Fibroblast of the aortic adventitia (primary cell): Measurements from ENCODE around the gene RAB3A. TPM values are rescaled to one million over a fixed set of nuclear protein-coding genes. Genes with fewer than 3 reads are reported as not detected.

Experiments used
- DNase-seq: peaks from one replicate; pipeline ENCODE4 v3.0.0-alpha.2; 2010; ENCODE audit warnings: low read depth
- H3K4me3 ChIP-seq: 2 replicates; pipeline ENCODE4 v1.5.1; 2011; ENCODE audit warnings: low read depth, mild to moderate bottlenecking, control low read depth, low read length, moderate library complexity
- total RNA-seq: library from RNA; depleted of rRNA; stranded (reverse); fragments of >200 nt; gene quantifications from 2 replicates; pipeline ENCODE4 v1.2.3, GENCODE V29; 2012; ENCODE audit warnings: low replicate concordance
- TF ChIP-seq, protein P1 (sequence below): IDR thresholded peaks from 2 replicates; pipeline ENCODE4 v1.5.1; 2011; ENCODE audit warnings: mild to moderate bottlenecking, low read length, control low read depth, inconsistent platforms; ENCODE audit not compliant: insufficient read depth

RAB3A gene, protein sequence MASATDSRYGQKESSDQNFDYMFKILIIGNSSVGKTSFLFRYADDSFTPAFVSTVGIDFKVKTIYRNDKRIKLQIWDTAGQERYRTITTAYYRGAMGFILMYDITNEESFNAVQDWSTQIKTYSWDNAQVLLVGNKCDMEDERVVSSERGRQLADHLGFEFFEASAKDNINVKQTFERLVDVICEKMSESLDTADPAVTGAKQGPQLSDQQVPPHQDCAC
- total RNA-seq: 2.8 TPM in 1 of 2 replicates, not detected in the other

GRCh38 chr19:18203863-18204393, at the start of gene RAB3A:
Gene RAB3A, minus strand, starts transcription at chr19:18204042. Its CDS starts 1,302 bp downstream, at chr19:18202740.
- DNase-seq: peak; percentile 100

DNA sequence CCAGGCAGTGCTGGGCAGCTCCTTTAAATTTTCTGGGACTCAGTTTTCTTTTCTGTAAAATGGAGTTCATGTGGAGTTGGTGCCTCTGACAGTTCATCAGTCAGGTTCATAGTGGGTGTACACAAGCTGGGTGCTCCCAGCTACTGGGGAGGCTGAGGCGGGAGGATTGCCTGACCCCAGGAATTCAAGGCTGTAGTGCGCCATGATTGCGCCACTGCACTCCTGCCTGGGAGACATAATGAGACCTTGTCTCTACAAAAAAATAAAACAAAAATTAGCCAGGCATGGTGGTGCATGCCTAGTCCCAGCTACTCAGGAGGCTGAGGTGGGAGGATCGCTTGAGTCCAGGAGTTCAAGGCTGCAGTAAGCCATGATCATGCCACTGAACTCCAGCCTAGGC, 49.3 kb upstream of the RAB3A start:
- TF ChIP-seq, protein P1, sequence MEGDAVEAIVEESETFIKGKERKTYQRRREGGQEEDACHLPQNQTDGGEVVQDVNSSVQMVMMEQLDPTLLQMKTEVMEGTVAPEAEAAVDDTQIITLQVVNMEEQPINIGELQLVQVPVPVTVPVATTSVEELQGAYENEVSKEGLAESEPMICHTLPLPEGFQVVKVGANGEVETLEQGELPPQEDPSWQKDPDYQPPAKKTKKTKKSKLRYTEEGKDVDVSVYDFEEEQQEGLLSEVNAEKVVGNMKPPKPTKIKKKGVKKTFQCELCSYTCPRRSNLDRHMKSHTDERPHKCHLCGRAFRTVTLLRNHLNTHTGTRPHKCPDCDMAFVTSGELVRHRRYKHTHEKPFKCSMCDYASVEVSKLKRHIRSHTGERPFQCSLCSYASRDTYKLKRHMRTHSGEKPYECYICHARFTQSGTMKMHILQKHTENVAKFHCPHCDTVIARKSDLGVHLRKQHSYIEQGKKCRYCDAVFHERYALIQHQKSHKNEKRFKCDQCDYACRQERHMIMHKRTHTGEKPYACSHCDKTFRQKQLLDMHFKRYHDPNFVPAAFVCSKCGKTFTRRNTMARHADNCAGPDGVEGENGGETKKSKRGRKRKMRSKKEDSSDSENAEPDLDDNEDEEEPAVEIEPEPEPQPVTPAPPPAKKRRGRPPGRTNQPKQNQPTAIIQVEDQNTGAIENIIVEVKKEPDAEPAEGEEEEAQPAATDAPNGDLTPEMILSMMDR: no peak
- H3K4me3 ChIP-seq: no peak overlapping the region
- no peak for DNase-seq

More at GRCh38 chr19:18203863-18204393, at the start of gene RAB3A:
- TF ChIP-seq, protein P1: no peak
- peak within 1 kb of the TSS; percentile 97 for H3K4me3 ChIP-seq

DNA sequence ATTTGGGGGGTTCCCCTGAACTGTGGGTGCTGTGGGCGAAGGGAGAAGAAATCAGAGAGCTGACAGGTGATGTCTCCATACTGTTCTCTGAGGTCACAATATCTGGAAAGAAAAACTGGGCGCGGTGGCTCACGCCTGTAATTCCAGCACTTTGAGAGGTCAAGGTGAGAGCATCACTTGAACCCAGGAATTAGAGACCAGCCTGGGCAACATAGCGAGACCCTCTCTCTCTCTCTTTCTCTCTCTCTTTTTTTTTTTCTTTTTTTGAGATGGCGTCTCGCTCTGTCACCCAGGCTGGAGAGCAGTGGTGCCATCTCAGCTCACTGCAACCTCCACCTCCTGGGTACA, 48.5 kb upstream of the RAB3A start:
- no peak overlapping the region for H3K4me3 ChIP-seq
- TF ChIP-seq, protein P1: no peak
- no peak for DNase-seq

- H3K4me3 ChIP-seq: no peak overlapping the region
- peak; percentile 76 for DNase-seq
- TF ChIP-seq, protein P1: peak; percentile 84
Observed at GRCh38 chr19:18251587-18252369, 47.9 kb upstream of the RAB3A start.

DNA sequence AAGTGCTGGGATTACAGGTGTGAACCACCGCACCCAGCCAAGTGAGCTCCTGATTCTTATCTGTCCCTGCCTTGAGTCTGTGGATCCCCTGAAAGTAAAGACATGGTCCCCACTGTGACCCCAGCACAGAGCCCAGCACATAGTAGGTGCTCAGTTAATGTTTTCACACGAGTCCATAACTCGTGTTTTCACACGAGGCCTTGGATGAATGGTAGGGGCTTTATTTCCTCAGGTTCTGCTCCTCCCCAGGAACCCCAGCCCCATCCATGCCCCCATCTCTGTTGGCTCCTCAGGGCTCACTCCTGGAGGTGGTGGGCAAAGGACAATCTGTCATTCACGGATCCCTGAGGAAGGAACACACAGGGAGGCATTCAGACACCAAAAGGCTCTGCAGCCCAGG, 46.0 kb upstream of the RAB3A start:
- TF ChIP-seq, protein P1: no peak
- no peak for DNase-seq

DNA sequence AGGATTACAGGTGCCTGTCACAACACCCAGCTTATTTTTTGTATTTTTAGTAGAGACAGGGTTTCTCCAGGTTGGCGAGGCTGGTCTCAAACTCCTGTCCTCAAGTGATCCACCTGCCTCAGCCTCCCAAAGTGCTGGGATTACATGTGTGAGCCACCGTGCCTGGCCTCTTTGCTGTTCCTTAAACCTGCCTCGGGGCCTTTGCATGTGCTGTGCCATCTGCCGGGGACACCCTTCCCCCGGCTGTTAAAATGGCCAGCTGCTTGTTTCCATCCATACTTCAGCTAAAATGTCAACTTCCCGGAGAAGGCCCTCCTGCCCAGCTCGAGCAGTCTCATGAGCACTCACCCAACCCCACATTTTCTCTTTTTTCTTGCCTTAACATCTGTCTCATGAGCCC, 41.5 kb upstream of the RAB3A start:
- no peak for DNase-seq
- TF ChIP-seq, protein P1: no peak
- H3K4me3 ChIP-seq: no peak overlapping the region

More for the DNA sequence above, 46.0 kb upstream of the RAB3A start:
- no peak overlapping the region for H3K4me3 ChIP-seq
